Suprapubic skin (tissue), 3 donors: ENCODE results near the gene NET1.

Source experiments
- CTCF ChIP-seq, 2 donors: fragments of 200-600 bp in 1 of 2; fragments of 450-650 bp in 1 of 2; sonication (generic) in 1 of 2; IDR thresholded peaks; one replicate each; pipeline ENCODE4 v1.5.1; 2016 to 2019; ENCODE audit warnings: antibody characterized with exemption in 2 of 2, mild to moderate bottlenecking in 1 of 2, moderate library complexity in 1 of 2
- POLR2A ChIP-seq, 2 donors: fragments of 450-650 bp; IDR thresholded peaks; one replicate each; pipeline ENCODE4 v1.6.1; 2017; ENCODE audit warnings: antibody characterized with exemption in 2 of 2, mild to moderate bottlenecking in 2 of 2, moderate library complexity in 2 of 2

GRCh38 chr10:5376450-5376849 lies 35.9 kb upstream of the NET1 start:
- TF ChIP-seq CTCF (IDR thresholded peaks at IDR 0.05) (no peak), POLR2A (IDR thresholded peaks at IDR 0.05) (no peak)
